Skin epidermis (tissue), 12 donors: Measurements from ENCODE around the gene TBC1D1.

Experiments used
- H3K27ac ChIP-seq, 21 experiments: fragments of 200-600 bp; sonication (generic) in 11 of 21; one replicate each; pipeline ENCODE4 v1.5.0; 2020; ENCODE audit warnings: mild to moderate bottlenecking in 3 of 21, inconsistent platforms in 2 of 21, moderate library complexity in 2 of 21
- H3K4me3 ChIP-seq, 7 experiments: fragments of 200-600 bp; sonication (generic) in 2 of 7; one replicate each; pipeline ENCODE4 v1.5.0; 2020; ENCODE audit warnings: inconsistent platforms in 2 of 7, mild to moderate bottlenecking in 2 of 7, moderate library complexity in 1 of 7

The TBC1D1 gene

GRCh38 chr4:38105475-38106220 lies 214.8 kb downstream of the TBC1D1 start:
- Histone ChIP-seq H3K4me3 (no peak overlapping the region), H3K27ac (peak overlapping the region in 2 of 21 experiments; percentile 4 to 47)

- no peak overlapping the region for H3K4me3 ChIP-seq
- H3K27ac ChIP-seq: peak overlapping the region in 2 of 21 experiments; percentile 4 to 47
Observed at GRCh38 chr4:38106311-38106710, 215.4 kb downstream of the TBC1D1 start.

DNA sequence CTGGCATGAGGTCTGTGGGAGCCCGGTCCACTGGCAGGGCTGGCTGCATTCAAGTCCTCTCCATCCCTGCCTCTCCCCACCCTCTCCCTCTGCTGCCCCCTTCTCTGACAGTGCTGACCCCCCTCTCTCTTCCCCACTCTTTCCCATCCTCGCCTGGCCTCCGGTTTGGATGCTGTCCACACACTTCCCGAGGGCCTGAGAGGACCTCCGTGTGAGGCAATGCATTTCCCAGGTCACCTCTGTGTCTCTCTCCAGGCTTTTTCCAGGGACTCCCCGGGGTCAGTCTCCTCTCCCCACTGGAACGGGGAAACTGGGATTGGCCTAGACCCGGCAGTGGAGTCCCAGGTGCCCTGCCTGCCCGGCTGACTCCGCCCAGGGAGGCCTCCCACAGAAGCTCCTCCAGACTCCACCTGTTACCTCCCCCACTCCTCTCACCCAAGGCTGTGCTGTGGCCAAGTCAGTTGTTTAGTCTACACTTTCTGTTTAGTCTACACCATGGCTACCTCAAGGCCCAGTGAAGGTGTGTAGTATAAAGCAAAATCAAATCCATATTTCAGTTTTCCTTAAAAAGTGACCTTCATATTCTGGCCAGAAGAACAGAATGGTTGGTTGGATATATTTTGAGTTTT lies 216.1 kb downstream of the TBC1D1 start:
- H3K27ac ChIP-seq: no peak overlapping the region

GRCh38 chr4:38107818-38108217 lies 216.9 kb downstream of the TBC1D1 start:
- H3K27ac ChIP-seq: no peak overlapping the region

More for the DNA sequence above, 216.1 kb downstream of the TBC1D1 start:
- H3K4me3 ChIP-seq: no peak overlapping the region

DNA sequence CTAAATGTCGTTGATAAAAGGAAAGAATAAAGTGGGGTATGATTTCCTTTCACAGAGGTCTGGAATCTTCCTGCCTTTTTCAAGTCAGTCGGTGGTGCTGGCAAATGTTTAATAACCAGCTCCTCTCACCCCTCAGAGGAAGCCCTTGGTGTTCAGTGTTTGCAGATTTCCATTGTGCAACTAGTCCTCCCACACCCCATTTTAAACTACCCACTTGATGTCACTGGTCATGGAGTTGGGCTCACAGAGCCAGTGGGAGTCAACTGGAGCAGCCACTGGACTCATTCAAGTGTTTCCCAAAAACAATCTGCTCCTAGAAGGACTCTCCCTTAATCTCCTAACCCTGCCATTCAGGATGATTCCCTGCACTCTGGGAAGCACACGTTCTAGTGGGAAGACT lies 218.5 kb downstream of the TBC1D1 start:
- Histone ChIP-seq H3K4me3 (no peak overlapping the region), H3K27ac (no peak overlapping the region)

More at GRCh38 chr4:38107818-38108217, 216.9 kb downstream of the TBC1D1 start:
- H3K4me3 ChIP-seq: no peak overlapping the region

GRCh38 chr4:38109896-38110295 lies 219.0 kb downstream of the TBC1D1 start:
- no peak overlapping the region for H3K4me3 ChIP-seq
- H3K27ac ChIP-seq: no peak overlapping the region

GRCh38 chr4:38111024-38111423 lies 220.1 kb downstream of the TBC1D1 start:
- no peak overlapping the region for H3K4me3 ChIP-seq
- no peak overlapping the region for H3K27ac ChIP-seq

DNA sequence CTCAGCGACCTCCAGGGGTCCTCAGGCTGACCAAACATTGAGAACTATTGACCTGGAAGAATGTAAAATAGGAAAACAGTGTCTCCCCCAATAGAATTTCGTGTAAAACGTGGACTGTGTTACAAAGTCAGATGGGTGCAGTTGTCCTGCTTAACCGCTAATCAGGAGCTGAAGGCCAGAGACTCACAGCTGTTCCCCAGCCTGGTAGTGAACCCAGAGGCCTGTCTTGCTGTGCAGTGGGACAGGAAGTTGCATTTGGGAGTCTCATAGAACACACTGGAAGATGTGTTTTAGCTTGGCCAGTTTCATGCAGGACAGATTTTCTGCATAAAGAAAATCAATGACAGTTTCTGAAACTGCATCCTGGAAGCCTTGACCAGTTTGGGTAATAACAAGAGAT lies 220.8 kb downstream of the TBC1D1 start:
- no peak overlapping the region for H3K4me3 ChIP-seq
- no peak overlapping the region for H3K27ac ChIP-seq

DNA sequence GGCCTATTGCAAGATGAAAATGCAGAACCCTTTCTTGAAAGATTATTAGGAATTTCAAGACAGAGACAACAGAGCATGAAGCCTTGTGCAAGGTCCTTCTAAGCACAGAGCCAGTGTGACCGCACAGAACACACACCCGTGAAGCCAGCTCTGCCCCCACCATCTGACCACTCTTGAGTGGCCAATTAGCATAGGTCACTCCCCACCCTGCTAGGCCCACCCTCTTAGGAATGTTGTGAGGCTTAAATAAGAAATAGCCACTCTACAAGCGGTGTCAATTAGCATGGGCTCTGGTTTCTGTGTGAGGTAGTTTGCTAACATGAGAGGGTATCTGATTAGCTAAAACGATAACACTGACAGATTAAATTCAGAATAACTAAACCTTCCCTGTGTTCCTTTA lies 222.2 kb downstream of the TBC1D1 start:
- Histone ChIP-seq H3K4me3 (no peak overlapping the region), H3K27ac (no peak overlapping the region)

- Histone ChIP-seq H3K27ac (peak overlapping the region in 2 of 21 experiments; percentile 6 to 56), H3K4me3 (no peak overlapping the region)
Observed at GRCh38 chr4:38113551-38113950, 222.7 kb downstream of the TBC1D1 start.

DNA sequence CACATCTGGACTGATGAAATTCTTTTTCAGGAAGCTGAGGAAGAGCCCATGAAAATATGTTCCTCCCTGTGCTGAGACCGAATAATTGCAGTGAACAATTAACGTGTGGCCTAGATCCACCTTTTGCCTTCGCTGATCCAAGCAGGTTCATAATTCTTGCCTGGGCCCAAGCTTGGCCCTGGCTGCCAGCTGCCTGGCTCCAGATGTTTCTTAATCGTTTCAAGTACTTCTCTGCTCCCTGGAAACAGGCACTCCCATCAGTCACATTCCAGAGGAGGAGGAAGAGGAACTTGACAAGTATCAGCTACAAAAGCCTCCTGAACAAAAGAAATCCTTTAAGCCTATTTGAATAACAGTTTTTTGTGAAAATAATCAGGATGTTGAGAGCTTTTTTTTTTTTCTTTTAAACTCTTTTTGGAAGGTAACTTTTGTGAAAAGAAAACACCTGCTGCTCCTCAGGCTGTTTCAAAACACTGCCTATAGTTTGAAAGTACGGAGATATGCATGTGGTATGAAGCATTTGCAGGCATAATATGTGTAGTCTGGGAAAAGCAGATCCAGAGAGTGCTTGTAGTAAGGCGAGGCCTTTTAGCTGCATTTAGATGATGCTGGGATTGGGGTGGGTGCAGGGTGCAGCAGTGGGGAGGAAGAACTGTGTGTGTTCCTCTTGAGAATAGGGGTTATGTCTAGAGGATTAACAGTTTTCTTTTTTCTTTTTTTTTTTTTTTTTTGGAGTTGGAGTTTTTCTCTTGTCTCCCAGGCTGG lies 223.7 kb downstream of the TBC1D1 start:
- Histone ChIP-seq H3K27ac (peak overlapping the region in 7 of 21 experiments; percentile 6 to 56 (median 13)), H3K4me3 (no peak overlapping the region)

- Histone ChIP-seq H3K4me3 (no peak overlapping the region), H3K27ac (no peak overlapping the region)
Observed at GRCh38 chr4:38115601-38116000, 224.7 kb downstream of the TBC1D1 start.

GRCh38 chr4:38117591-38117990 lies 226.7 kb downstream of the TBC1D1 start:
- Histone ChIP-seq H3K4me3 (no peak overlapping the region), H3K27ac (no peak overlapping the region)

GRCh38 chr4:38119668-38120385 lies 228.9 kb downstream of the TBC1D1 start:
- Histone ChIP-seq H3K27ac (peak overlapping the region in 1 of 21 experiments; percentile 43), H3K4me3 (no peak overlapping the region)

- H3K4me3 ChIP-seq: no peak overlapping the region
- no peak overlapping the region for H3K27ac ChIP-seq
Observed at GRCh38 chr4:38120772-38121171, 229.9 kb downstream of the TBC1D1 start.

- H3K4me3 ChIP-seq: no peak overlapping the region
- no peak overlapping the region for H3K27ac ChIP-seq
Observed at GRCh38 chr4:38122060-38122459, 231.2 kb downstream of the TBC1D1 start.

DNA sequence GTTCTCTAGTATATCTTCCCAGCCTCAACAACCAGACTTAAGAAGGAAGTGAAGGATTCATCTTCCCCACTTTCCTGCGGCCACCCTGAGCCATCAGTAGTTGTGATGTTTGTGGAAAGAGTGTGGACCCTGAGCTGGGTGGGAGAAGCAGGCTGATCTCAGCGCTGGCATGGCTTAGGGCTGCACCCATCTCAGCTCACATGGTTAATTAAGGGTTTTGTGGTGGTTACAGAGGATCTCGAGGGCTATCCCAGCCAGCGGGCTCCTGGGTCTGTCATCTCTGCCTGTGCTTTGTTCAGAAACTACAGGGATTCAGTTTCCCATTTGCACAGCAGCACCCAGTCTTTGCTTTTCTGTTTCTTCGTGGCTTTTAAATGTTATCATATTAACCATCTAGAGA lies 232.7 kb downstream of the TBC1D1 start:
- Histone ChIP-seq H3K27ac (no peak overlapping the region), H3K4me3 (no peak overlapping the region)

GRCh38 chr4:38124961-38125360 lies 234.1 kb downstream of the TBC1D1 start:
- Histone ChIP-seq H3K4me3 (no peak overlapping the region), H3K27ac (no peak overlapping the region)

DNA sequence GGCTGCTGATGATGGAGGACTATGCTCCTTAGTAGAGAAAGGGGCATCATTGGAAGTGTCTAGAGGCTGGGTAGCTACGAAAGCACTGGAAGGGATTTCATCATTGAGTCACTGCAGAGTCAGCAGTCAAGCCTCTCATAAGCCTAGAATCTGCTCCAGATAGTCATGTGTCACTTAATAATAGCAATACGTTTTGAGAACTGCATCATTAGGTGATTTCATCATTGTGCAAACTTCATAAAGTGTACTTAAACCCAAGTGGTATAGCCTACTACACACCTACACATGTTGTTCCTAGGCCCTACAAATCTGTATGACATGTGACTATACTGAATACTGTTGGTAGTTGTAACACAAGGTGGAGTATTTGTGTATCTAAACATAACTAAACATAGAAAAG lies 234.9 kb downstream of the TBC1D1 start:
- no peak overlapping the region for H3K4me3 ChIP-seq
- H3K27ac ChIP-seq: no peak overlapping the region
